ENCODE data around the gene CAND2.

GRCh38 chr3:12756635-12757034 lies 39.8 kb upstream of the CAND2 start:
- TF ChIP-seq CTCF (IDR thresholded peaks at IDR 0.05) = no peak
- TF ChIP-seq POLR2A (IDR thresholded peaks at IDR 0.05) = no peak

Data from testis (tissue), 2 donors.